ENCODE measurements around the gene PHLDA1.

PHLDA1 gene

DNA sequence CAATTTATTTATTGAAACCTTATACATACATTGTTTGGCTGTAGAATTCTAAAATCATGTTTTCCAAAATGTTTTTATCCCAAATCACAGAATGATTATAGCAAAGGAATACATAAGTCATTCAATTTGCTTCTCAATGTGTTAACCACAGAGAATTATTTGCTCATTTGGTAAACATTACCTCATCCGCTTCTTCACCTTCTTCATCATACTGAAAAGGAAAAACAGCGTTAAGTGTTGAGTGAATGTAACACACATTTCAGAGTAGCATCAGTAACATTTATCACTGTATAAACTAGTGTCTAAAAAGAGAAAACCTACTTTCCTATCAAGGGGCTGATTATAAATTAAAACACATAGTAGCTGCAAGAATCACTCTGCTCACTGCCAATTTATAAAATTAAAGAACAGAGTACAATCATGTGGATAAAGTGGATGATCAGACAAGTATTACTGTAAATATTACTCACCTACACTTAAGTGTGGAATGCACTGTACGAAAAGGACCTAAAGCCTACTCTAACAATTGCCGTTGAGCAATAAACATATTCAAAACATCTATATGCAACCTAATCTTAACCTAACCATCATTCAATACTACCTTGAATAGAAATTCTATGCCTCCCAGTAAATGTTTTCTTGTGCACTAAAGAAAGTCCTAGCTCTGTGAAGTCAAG, 18.1 kb upstream of the PHLDA1 start:
- TF ChIP-seq CTCF (IDR thresholded peaks at IDR 0.05; ENCODE audit: extremely low read depth, missing control alignments), result no peak
- no peak for DNase-seq (ENCODE audit: low spot score)

GRCh38 chr12:76047742-76048141, 16.2 kb upstream of the PHLDA1 start:
- TF ChIP-seq CTCF (IDR thresholded peaks at IDR 0.05; ENCODE audit: extremely low read depth, missing control alignments), result no peak
- DNase-seq (ENCODE audit: low spot score), result no peak

GRCh38 chr12:76047060-76047459, 15.5 kb upstream of the PHLDA1 start:
- DNase-seq (ENCODE audit: low spot score), result no peak
- no peak for TF ChIP-seq CTCF (IDR thresholded peaks at IDR 0.05; ENCODE audit: extremely low read depth, missing control alignments)

- TF ChIP-seq CTCF (IDR thresholded peaks at IDR 0.05; ENCODE audit: extremely low read depth, missing control alignments), result no peak
- no peak for DNase-seq (ENCODE audit: low spot score)
Measured at GRCh38 chr12:76043377-76043776, 11.8 kb upstream of the PHLDA1 start.

GRCh38 chr12:76042147-76042546, 10.6 kb upstream of the PHLDA1 start:
- no peak for DNase-seq (ENCODE audit: low spot score)
- no peak for TF ChIP-seq CTCF (IDR thresholded peaks at IDR 0.05; ENCODE audit: extremely low read depth, missing control alignments)

DNA sequence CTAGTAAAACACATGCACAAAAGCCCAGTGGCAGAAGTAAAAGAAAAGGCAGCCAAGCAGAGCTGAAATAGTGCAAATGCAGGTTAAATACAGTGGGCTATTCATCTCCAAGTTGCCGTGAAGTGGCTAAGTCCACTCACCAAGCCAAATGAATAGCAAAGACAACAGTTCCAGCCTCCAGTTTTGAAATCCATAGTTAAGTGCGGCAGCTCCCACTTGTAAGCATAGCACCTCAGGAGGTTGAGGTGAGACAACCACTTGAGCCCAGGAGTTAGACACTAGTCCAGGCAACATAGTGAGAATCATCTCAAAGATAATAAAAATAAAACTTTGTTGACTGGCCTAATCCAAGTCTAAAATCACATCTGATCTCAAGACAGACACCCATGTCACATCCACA, 9.8 kb upstream of the PHLDA1 start:
- TF ChIP-seq CTCF (IDR thresholded peaks at IDR 0.05; ENCODE audit: extremely low read depth, missing control alignments), result no peak
- DNase-seq (ENCODE audit: low spot score), result no peak

- no peak for TF ChIP-seq CTCF (IDR thresholded peaks at IDR 0.05; ENCODE audit: extremely low read depth, missing control alignments)
- DNase-seq (ENCODE audit: low spot score), result no peak
Measured at GRCh38 chr12:76040461-76040860, 8.9 kb upstream of the PHLDA1 start.
